GM12878 (cell line): Measurements from ENCODE around the gene CUTC. TPM values are rescaled to one million over a fixed set of nuclear protein-coding genes. Genes with fewer than 3 reads are reported as not detected.

Source experiments
- ATAC-seq: fragments of 200-7000 bp; cut with Tn5 transposase; 3 replicates; pipeline ENCODE4 v1.9.1; 2020; ENCODE audit warnings: mild to moderate bottlenecking, moderate library complexity
- BruUV-seq: library from RNA; stranded (reverse); fragments of 400-500 nt; replicated peaks from 2 replicates; lab custom pipeline; 2021; lab: Mats Ljungman, UMichigan
- CTCF ChIA-PET: fragments of 300-600 bp; sonication (Branson Sonifier 250); formaldehyde crosslinking; extraction: SDS; loops from one replicate; lab custom pipeline; 2021; ENCODE audit warnings: inconsistent platforms; lab: Yijun Ruan, JAX
- POLR2A ChIA-PET: fragments of 350-600 bp; formaldehyde crosslinking; extraction: SDS; loops from one replicate; lab custom pipeline; 2021; ENCODE audit warnings: inconsistent platforms; lab: Charles Lee
- RAD21 ChIA-PET: fragments of 300-600 bp; sonication (Branson Sonifier 250); formaldehyde crosslinking; loops from one replicate; lab custom pipeline; 2023; ENCODE audit warnings: antibody characterized with exemption; ENCODE audit not compliant: unreplicated experiment; lab: Charles Lee
- SMC1A ChIA-PET: fragments of 300-600 bp; sonication (Branson Sonifier 250); formaldehyde crosslinking; loops from one replicate; lab custom pipeline; 2023; ENCODE audit not compliant: unreplicated experiment, uncharacterized antibody; lab: Charles Lee
- DNase-seq: peaks from one replicate; pipeline ENCODE4 v3.0.0-alpha.2; 2011; ENCODE audit warnings: low read depth, low spot score
- FAIRE-seq: peaks from 3 replicates; lab custom pipeline; 2011; peaks lifted over from hg19 to GRCh38; lab: Jason Lieb, UNC
- H2AFZ ChIP-seq: 2 replicates; pipeline ENCODE4 v1.6.0; 2011; ENCODE audit warnings: low read depth, low read length, control low read depth; ENCODE audit not compliant: control insufficient read depth
- H3K27ac ChIP-seq: 2 replicates; pipeline ENCODE4 v1.5.1; 2011; ENCODE audit warnings: control low read depth; ENCODE audit not compliant: control insufficient read depth, insufficient read depth
- H3K27me3 ChIP-seq, 2 experiments: replicated peaks in 1 of 2; 2 replicates each; pipeline versions ENCODE4 v1.6.0 to v1.6.1; 2011; ENCODE audit warnings: low read length in 1 of 2; ENCODE audit not compliant: control insufficient read depth in 2 of 2, insufficient read depth in 2 of 2
- H3K36me3 ChIP-seq, 2 experiments: 2 replicates each; pipeline ENCODE4 v1.5.1; 2011; ENCODE audit warnings: low read length in 1 of 2; ENCODE audit not compliant: control insufficient read depth in 2 of 2, insufficient read depth in 2 of 2
- H3K4me1 ChIP-seq: 2 replicates; pipeline ENCODE4 v1.6.1; 2011; ENCODE audit warnings: mild to moderate bottlenecking, low read length, moderate library complexity, mixed read lengths; ENCODE audit not compliant: control insufficient read depth, insufficient read depth
- H3K4me2 ChIP-seq: 2 replicates; pipeline ENCODE4 v1.6.0; 2011; ENCODE audit warnings: control low read depth; ENCODE audit not compliant: control insufficient read depth, insufficient read depth
- H3K4me3 ChIP-seq: fragments of 200-600 bp; sonication (generic); 2 replicates; pipeline ENCODE4 v1.5.1; 2016
- H3K79me2 ChIP-seq: 2 replicates; pipeline ENCODE4 v1.6.0; 2011; ENCODE audit warnings: low read length; ENCODE audit not compliant: control insufficient read depth, insufficient read depth
- H3K9ac ChIP-seq: 2 replicates; pipeline ENCODE4 v1.8.0; 2011; ENCODE audit warnings: low read length, control low read depth, mixed read lengths; ENCODE audit not compliant: control insufficient read depth, insufficient read depth
- H3K9me3 ChIP-seq: replicated peaks from 3 replicates; pipeline ENCODE4 v1.5.1; 2011; ENCODE audit warnings: mild to moderate bottlenecking, low read length; ENCODE audit not compliant: control insufficient read depth, insufficient read depth
- H4K20me1 ChIP-seq: 2 replicates; pipeline ENCODE4 v1.6.0; 2011; ENCODE audit not compliant: control insufficient read depth, insufficient read depth
- ATF2 ChIP-seq: IDR thresholded peaks from 2 replicates; pipeline ENCODE4 v1.6.1; 2012; ENCODE audit warnings: low read length, inconsistent platforms
- DPF2 ChIP-seq: fragments of 450-650 bp; IDR thresholded peaks from 2 replicates; pipeline ENCODE4 v1.6.1; 2017; ENCODE audit warnings: mild to moderate bottlenecking
- PBX3 ChIP-seq: IDR thresholded peaks from 2 replicates; pipeline ENCODE4 v1.6.1; 2011; ENCODE audit warnings: mild to moderate bottlenecking, low read depth, low read length, moderate library complexity; ENCODE audit not compliant: insufficient replicate concordance
- RBBP5 ChIP-seq: fragments of 200-600 bp; sonication (generic); conservative IDR thresholded peaks from 2 replicates; pipeline ENCODE4 v1.6.1; 2016
- SMARCA5 ChIP-seq: fragments of 450-650 bp; IDR thresholded peaks from 2 replicates; pipeline ENCODE4 v1.6.1; 2017; ENCODE audit warnings: mild to moderate bottlenecking
- TCF3 ChIP-seq: IDR thresholded peaks from 2 replicates; pipeline ENCODE4 v1.6.1; 2012; ENCODE audit warnings: low read depth, mild to moderate bottlenecking, low read length, borderline replicate concordance; ENCODE audit not compliant: insufficient read depth
- USF1 ChIP-seq: IDR thresholded peaks from 2 replicates; pipeline ENCODE4 v1.6.1; 2011; ENCODE audit warnings: borderline replicate concordance, low read depth, mild to moderate bottlenecking, moderate library complexity, mixed read lengths, low read length; ENCODE audit not compliant: insufficient read depth; ENCODE audit errors: extremely low read length
- WGBS: methylation state at CpG from one replicate; pipeline ENCODE4 v1.1.6; 2016; ENCODE audit warnings: low lambda C conversion rate; ENCODE audit not compliant: insufficient replicate concordance, insufficient coverage; ENCODE audit errors: missing lambda C conversion rate; 5-methylcytosine and 5-hydroxymethylcytosine counted together
- in situ Hi-C: fragments of 300-500 bp; cut with MboI; formaldehyde crosslinking; loops from 9 replicates; pipeline ENCODE4 v1.14.3; 2018; ENCODE audit warnings: mixed read lengths
- intact Hi-C: fragments of 100-400 bp; cut with micrococcal nuclease; formaldehyde crosslinking; loops from one replicate; pipeline ENCODE4 v1.14.2; 2022; ENCODE audit not compliant: unreplicated experiment
- polyA plus RNA-seq, 11 experiments: library from polyadenylated mRNA; depleted of rRNA in 4 of 11; unstranded in 6 of 11; stranded (reverse) in 5 of 11; fragments of >200 nt; fragmentation: Nextera tagmentation in 4 of 11; fragmentation: Illumina TruSeq in 1 of 11; extraction: Ambion mirVana in 4 of 11; extraction: Trizol in 1 of 11; gene quantifications; 1 replicate in 1 of 11; 2 replicates in 10 of 11; pipeline versions ENCODE4 v1.2.1 to v1.2.3, GENCODE V29; 2011 to 2016; ENCODE audit warnings: inconsistent platforms in 2 of 11, missing spikeins in 2 of 11, low read depth in 1 of 11
- total RNA-seq, 4 experiments: library from RNA; depleted of rRNA in 3 of 4; stranded (reverse); fragments of >200 nt in 3 of 4; fragmentation: Illumina TruSeq in 1 of 4; extraction: Trizol in 1 of 4; gene quantifications; 2 replicates each; pipeline versions ENCODE4 v1.2.1 to v1.2.3, GENCODE V29; 2013 to 2021

The CUTC gene
- total and polyA plus RNA-seq, 10 of the 15 experiments (the other 5 are each of a cell fraction or from before 2014, with no cell fraction given): 23.8 to 71.7 (median 40.8) TPM

DNA sequence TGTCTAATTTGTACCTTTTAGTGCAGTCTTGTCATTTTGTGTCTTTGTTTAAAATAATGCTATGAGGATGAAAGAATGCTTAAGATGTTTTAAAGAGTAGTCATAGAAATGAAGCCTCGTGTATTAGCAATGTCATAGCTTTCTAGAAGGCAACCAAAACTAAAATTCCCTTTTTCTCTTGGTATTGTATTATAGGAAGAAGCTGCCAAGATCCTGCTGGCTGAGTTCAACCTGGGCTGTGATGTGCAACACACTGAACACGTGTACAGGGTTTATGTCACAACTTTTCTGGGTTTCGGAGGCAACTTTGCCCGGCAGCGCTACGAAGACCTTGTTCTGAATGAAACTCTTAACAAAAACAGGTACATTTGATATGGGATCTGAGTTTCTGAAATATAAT, 36.3 kb upstream of the CUTC start:
- no peaks in the 10 kb centered on the region for H3K79me2 ChIP-seq
- H3K27ac ChIP-seq: no peak overlapping the region
- H3K36me3 ChIP-seq: peaks cover 2 to 16% of the 10 kb centered on the region in 2 experiments; a peak in 3 of 4 replicates
- DNase-seq (no peak), FAIRE-seq (no peak), ATAC-seq (no peak)
- 92% methylated on average over 6 of the region's 6 CpGs for WGBS
- H3K4me3 ChIP-seq: no peak overlapping the region
- TF ChIP-seq DPF2: no peak
- no peak for TF ChIP-seq PBX3
- no peak for TF ChIP-seq ATF2
- no peak for TF ChIP-seq TCF3
- no peak for TF ChIP-seq RBBP5
- no peak for TF ChIP-seq SMARCA5
- TF ChIP-seq USF1: no peak
- no peaks in the 10 kb centered on the region for H3K27me3 ChIP-seq
- no TSS peak for BruUV-seq
- in situ Hi-C loops (no loop called here), intact Hi-C loops (no loop called here)
- H3K9me3 ChIP-seq: no peaks in the 10 kb centered on the region
- ChIA-PET POLR2A (no interaction called here), CTCF (interaction anchor here (0.7 kb wide), 1 partner anchor 15 kb away, joined by 5 read pairs; no protein-coding TSS in a partner anchor), SMC1A (no interaction called here), RAD21 (no interaction called here)
- H3K4me2 ChIP-seq: no peak overlapping the region
- H3K9ac ChIP-seq: no peak overlapping the region
- H3K4me1 ChIP-seq: no peaks in the 10 kb centered on the region
- no peak overlapping the region for H2AFZ ChIP-seq
- H4K20me1 ChIP-seq: no peaks in the 10 kb centered on the region
